Spinal cord (tissue), 10 donors: ENCODE results near the gene BUD23. TPM values are rescaled to one million over a fixed set of nuclear protein-coding genes. Genes with fewer than 3 reads are reported as not detected.
A peak's percentile ranks its signal among the peaks of the same experiment; 100 is the strongest.

Experiments
- DNase-seq, 6 donors: peaks; one replicate each; pipeline versions ENCODE4 v3.0.0 to v3.0.0-alpha.2; 2013 to 2015; ENCODE audit warnings: low spot score in 6 of 6, low read depth in 4 of 6
- H3K27ac ChIP-seq: one replicate; pipeline ENCODE4 v1.5.1; 2013; ENCODE audit warnings: low read depth, low read length, control low read depth
- H3K27me3 ChIP-seq: one replicate; pipeline ENCODE4 v1.6.1; 2013; ENCODE audit warnings: low read length; ENCODE audit not compliant: control insufficient read depth, insufficient read depth
- H3K36me3 ChIP-seq: one replicate; pipeline ENCODE4 v1.6.1; 2013; ENCODE audit warnings: low read length; ENCODE audit not compliant: control insufficient read depth, insufficient read depth
- H3K4me1 ChIP-seq: one replicate; pipeline ENCODE4 v1.6.1; 2013; ENCODE audit warnings: low read length; ENCODE audit not compliant: control insufficient read depth, insufficient read depth
- H3K4me3 ChIP-seq: one replicate; pipeline ENCODE4 v1.5.1; 2013; ENCODE audit warnings: low read depth, low read length, control low read depth
- H3K9me3 ChIP-seq: one replicate; pipeline ENCODE4 v1.6.1; 2013; ENCODE audit warnings: low read length; ENCODE audit not compliant: control insufficient read depth, insufficient read depth
- WGBS: methylation state at CpG from one replicate; pipeline ENCODE4 v1.1.5; 2013; ENCODE audit warnings: missing lambda C conversion rate; ENCODE audit not compliant: insufficient coverage; 5-methylcytosine and 5-hydroxymethylcytosine counted together
- long read RNA-seq, 4 donors: transcript quantifications; one replicate each; lab custom pipeline, GENCODE V29; 2026
- polyA plus RNA-seq, 2 donors: library from polyadenylated mRNA; unstranded; fragments of 120-200 nt; gene quantifications; one replicate each; pipeline ENCODE4 v1.2.1, GENCODE V29; 2013; ENCODE audit not compliant: insufficient read length in 2 of 2
- total RNA-seq, 2 donors: library from RNA; depleted of rRNA in 1 of 2; stranded (reverse); fragments of 120-200 nt in 1 of 2; fragments of >200 nt in 1 of 2; gene quantifications; one replicate each; pipeline versions ENCODE4 v1.2.3 to v1.2.4, GENCODE V29; 2013 to 2014
- donor health status: healthy.

The BUD23 gene, protein sequence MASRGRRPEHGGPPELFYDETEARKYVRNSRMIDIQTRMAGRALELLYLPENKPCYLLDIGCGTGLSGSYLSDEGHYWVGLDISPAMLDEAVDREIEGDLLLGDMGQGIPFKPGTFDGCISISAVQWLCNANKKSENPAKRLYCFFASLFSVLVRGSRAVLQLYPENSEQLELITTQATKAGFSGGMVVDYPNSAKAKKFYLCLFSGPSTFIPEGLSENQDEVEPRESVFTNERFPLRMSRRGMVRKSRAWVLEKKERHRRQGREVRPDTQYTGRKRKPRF
- total RNA-seq (10 to 100 TPM; 24.6 to 37.5 TPM), polyA plus RNA-seq (100 to 1,000 TPM in 1 of 2 donors, 10 to 100 TPM in 1; 74.1 to 107 TPM)
- long read RNA-seq, donor 1, transcript BUD23-201 (12 exons, 1,230 nt) = major isoform, 18 of 47 reads
- long read RNA-seq, donor 1, partial matches to known transcripts = 24 of 47 reads
- long read RNA-seq, donor 1, other reads (novel, unspliced or antisense) = 0 of 47 reads
- long read RNA-seq, donor 2, partial matches to known transcripts = 0 of 3 reads
- long read RNA-seq, donor 2, other reads (novel, unspliced or antisense) = 0 of 3 reads
- long read RNA-seq, donor 3, transcript BUD23-201 (12 exons, 1,230 nt) = major isoform, 7 of 8 reads
- long read RNA-seq, donor 3, partial matches to known transcripts = 0 of 8 reads
- long read RNA-seq, donor 3, other reads (novel, unspliced or antisense) = 0 of 8 reads
- long read RNA-seq, donor 4, transcript BUD23-201 (12 exons, 1,230 nt) = major isoform, 19 of 43 reads
- long read RNA-seq, donor 4, transcript BUD23-215 (2 exons, 3,886 nt) = minor isoform, 7 of 43 reads
- long read RNA-seq, donor 4, partial matches to known transcripts = 15 of 43 reads
- long read RNA-seq, donor 4, other reads (novel, unspliced or antisense) = 0 of 43 reads

GRCh38 chr7:73683056-73683787 is at the start of gene BUD23, which contains the start of gene DNAJC30:
BUD23 (plus strand) TSS chr7:73683597; CDS start chr7:73683626, 29 bp downstream.
DNAJC30 (minus strand) TSS chr7:73683453; CDS start chr7:73683423, 30 bp downstream.
- Histone ChIP-seq H3K9me3 (no peaks in the 10 kb centered on the region), H3K27ac (peak within 1 kb of the TSS; percentile 72), H3K36me3 (peaks cover 42% of the 10 kb centered on the region), H3K27me3 (no peaks in the 10 kb centered on the region), H3K4me1 (peaks cover 39% of the 10 kb centered on the region), H3K4me3 (peak within 1 kb of the TSS; percentile 91)
- under 1% methylated on average over 66 of the region's 68 CpGs for WGBS
- peak; percentile 68 to 98 (median 91) for DNase-seq

- no peak overlapping the region for H3K27ac ChIP-seq
- no peaks in the 10 kb centered on the region for H3K9me3 ChIP-seq
- H3K4me3 ChIP-seq = no peak overlapping the region
- H3K4me1 ChIP-seq = no peaks in the 10 kb centered on the region
- no peaks in the 10 kb centered on the region for H3K36me3 ChIP-seq
- WGBS = 86% methylated on average over 7 of the region's 8 CpGs
- DNase-seq = no peak
- peaks cover 4% of the 10 kb centered on the region for H3K27me3 ChIP-seq
Measured at GRCh38 chr7:73633844-73634243, 49.6 kb upstream of the BUD23 start.

- H3K4me1 ChIP-seq = no peaks in the 10 kb centered on the region
- WGBS = 95% methylated on average over 6 of the region's 8 CpGs
Measured at GRCh38 chr7:73635428-73636200, 47.8 kb upstream of the BUD23 start.

DNA sequence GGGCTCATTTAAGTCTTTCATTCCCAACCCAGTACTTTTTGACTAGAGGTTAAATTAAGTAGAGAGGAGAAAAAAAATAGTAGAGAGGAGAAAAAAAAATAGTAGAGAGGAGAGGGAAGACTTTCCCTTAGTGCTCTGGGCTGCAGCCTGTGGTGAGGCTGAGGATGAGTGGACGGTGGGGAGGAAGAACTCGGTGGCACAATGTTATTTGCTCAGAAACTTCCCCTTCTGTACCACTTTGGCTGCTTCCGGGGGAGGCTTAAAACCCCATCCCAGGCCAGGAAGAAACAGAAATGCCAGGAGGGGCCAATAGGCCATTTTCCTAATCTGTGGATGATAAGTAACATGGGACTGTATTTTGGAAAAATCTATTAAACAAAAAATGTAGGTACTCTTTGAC is 44.5 kb upstream of the BUD23 start:
- no CpG with 5 or more reads among the region's 3 CpGs for WGBS

More at GRCh38 chr7:73635428-73636200, 47.8 kb upstream of the BUD23 start:
- no peak for DNase-seq
- H3K27me3 ChIP-seq = peaks cover 4% of the 10 kb centered on the region
- no peaks in the 10 kb centered on the region for H3K36me3 ChIP-seq
- no peaks in the 10 kb centered on the region for H3K9me3 ChIP-seq
- H3K27ac ChIP-seq = no peak overlapping the region
- H3K4me3 ChIP-seq = no peak overlapping the region

DNA sequence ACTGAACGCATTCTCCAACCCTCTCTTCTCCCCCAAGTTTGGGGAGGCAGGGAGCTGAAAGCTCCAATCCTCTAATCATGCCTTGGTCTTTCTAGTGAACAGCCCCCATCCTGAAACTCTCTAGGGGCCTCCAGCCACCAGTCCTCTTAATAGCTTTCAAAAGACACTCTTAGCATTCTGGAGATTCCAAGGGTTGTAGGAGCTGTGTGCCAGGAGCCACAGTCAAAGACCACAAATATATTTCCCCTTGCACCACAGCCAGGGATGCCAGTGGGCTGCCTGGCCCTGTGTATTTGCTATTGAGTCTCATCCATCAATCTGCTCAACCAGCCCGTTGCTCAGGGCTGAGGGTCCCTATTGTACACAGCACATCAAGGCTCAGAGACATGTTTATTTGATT is 40.6 kb upstream of the BUD23 start:
- Histone ChIP-seq H3K9me3 (no peaks in the 10 kb centered on the region), H3K27ac (no peak overlapping the region), H3K4me1 (peaks cover 6% of the 10 kb centered on the region), H3K4me3 (no peak overlapping the region), H3K27me3 (peaks cover 24% of the 10 kb centered on the region), H3K36me3 (no peaks in the 10 kb centered on the region)
- DNase-seq = no peak
- WGBS = no CpG with 5 or more reads among the region's 2 CpGs

More for the DNA sequence above, 44.5 kb upstream of the BUD23 start:
- Histone ChIP-seq H3K27me3 (no peaks in the 10 kb centered on the region), H3K4me3 (no peak overlapping the region), H3K27ac (no peak overlapping the region), H3K36me3 (no peaks in the 10 kb centered on the region), H3K9me3 (no peaks in the 10 kb centered on the region), H3K4me1 (no peaks in the 10 kb centered on the region)
- DNase-seq = no peak

GRCh38 chr7:73644688-73645286 is 38.6 kb upstream of the BUD23 start:
- Histone ChIP-seq H3K9me3 (no peaks in the 10 kb centered on the region), H3K4me3 (no peak overlapping the region), H3K4me1 (peaks cover 11% of the 10 kb centered on the region), H3K27ac (no peak overlapping the region), H3K36me3 (no peaks in the 10 kb centered on the region), H3K27me3 (peaks cover 40% of the 10 kb centered on the region)
- WGBS = 50% methylated on average over 5 of the region's 5 CpGs
- no peak for DNase-seq

DNA sequence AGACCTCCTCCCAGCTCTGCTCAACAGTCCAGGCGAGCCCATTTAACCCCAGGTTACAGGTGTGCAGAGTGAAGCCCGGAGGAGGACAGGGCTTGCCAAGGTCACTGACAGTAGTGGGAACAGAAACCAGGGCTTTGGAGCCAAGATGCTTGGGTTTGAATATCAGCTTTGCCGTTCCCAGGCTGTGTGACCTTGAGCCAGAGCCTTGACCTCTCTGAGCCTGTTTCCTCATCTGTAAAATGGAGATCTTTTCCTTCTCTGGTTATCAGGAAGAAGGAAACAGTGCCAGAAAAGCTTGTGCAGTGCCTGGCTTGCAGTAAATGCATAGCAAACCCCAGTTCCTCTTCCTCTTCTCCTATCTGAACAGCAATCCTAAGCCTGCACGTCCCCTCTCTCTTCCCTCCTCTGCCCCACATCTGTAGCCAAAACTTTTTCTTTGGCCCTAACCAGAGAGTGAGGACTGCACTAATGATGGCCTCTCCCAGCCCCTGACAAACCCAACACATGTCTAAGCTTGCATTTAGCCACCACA is 37.7 kb upstream of the BUD23 start:
- Histone ChIP-seq H3K36me3 (no peaks in the 10 kb centered on the region), H3K4me1 (peaks cover 11% of the 10 kb centered on the region), H3K4me3 (no peak overlapping the region), H3K27me3 (peaks cover 48% of the 10 kb centered on the region), H3K27ac (no peak overlapping the region), H3K9me3 (no peaks in the 10 kb centered on the region)
- DNase-seq = no peak
- 71% methylated on average over 2 of the region's 4 CpGs for WGBS

DNA sequence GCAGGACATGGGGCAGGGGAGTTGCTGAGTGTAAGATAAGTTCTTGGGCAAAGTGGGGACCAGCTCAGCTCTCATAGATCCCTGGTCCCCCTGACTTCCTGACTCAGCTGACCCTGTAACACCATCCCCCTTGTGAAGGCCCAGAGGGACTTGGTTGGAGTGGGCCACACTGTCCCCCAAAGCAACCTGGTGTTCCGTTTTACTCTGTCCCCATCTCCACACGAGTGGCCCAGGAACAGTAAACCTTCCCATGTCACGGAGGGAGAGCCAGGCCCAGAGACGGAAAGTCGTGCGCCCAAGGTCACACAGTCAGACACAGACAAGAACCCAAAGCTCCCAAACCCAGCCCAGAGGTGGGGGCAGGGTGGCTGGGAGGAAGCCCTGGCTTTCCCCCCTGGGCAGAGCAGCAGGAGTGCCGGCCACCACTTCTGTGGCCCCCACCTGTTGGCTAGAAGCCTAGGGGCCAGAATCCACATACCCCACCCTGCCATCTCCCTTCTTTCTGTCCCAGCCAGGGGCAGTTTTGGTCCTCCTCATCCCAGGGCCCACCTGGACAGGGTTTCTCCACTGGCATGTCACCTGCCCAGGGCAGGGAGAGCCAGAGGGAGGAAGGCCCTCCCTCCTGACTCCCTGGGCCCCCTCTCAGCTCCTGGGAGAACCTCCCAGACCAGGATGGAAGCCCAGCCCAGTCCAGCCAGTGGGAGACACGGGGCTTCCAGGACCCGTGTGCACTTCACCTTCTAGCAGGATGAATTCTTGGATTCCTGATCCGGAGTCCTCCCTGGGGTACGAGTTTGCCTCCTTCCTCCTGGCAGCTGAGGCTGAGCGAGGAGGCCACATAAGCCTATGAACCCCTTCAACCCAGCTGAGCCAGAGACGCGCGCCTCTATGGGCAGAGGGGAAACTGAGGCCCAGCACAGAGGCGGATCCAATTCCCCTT is 36.3 kb upstream of the BUD23 start:
- Histone ChIP-seq H3K4me3 (no peak overlapping the region), H3K4me1 (peaks cover 11% of the 10 kb centered on the region), H3K9me3 (no peaks in the 10 kb centered on the region), H3K27me3 (peaks cover 52% of the 10 kb centered on the region), H3K27ac (no peak overlapping the region), H3K36me3 (no peaks in the 10 kb centered on the region)
- 38% methylated on average over 16 of the region's 16 CpGs for WGBS
- DNase-seq = no peak
